Activated T-helper 1 cell treated with Interleukin-2 at 50 U/mL for 16 hours (primary cell): ENCODE results near the gene SLC44A4.
A peak's percentile ranks its signal among the peaks of the same experiment; 100 is the strongest.
"Not testable (repeated sequence)": the region's sequence is repeated elsewhere in the genome, so short reads cannot be mapped to it uniquely, and the experiment has no call there.

ENCODE experiments used
- DNase-seq: peaks from one replicate; pipeline ENCODE4 v3.0.0-alpha.2; 2020; ENCODE audit warnings: low read depth

Gene SLC44A4

GRCh38 chr6:31858707-31859106 lies 20.1 kb downstream of the SLC44A4 start:
- no peak for DNase-seq

- DNase-seq, result not testable (repeated sequence)
These were observed 21.0 kb downstream of the SLC44A4 start for GRCh38 chr6:31857774-31858173.

- DNase-seq, result not testable (repeated sequence)
These were observed 26.6 kb downstream of the SLC44A4 start for GRCh38 chr6:31851980-31852718.

- no peak for DNase-seq
These were observed 27.3 kb downstream of the SLC44A4 start for GRCh38 chr6:31851485-31851832.

GRCh38 chr6:31850765-31851484 lies 27.9 kb downstream of the SLC44A4 start:
- no peak for DNase-seq

- DNase-seq, result no peak
These were observed 31.4 kb downstream of the SLC44A4 start for GRCh38 chr6:31847276-31847978.

GRCh38 chr6:31844507-31844906 lies 34.3 kb downstream of the SLC44A4 start:
- DNase-seq, result no peak

GRCh38 chr6:31842053-31842452 lies 36.7 kb downstream of the SLC44A4 start:
- DNase-seq, result no peak

- DNase-seq, result not testable (repeated sequence)
These were observed 39.0 kb downstream of the SLC44A4 start for GRCh38 chr6:31839779-31840126.

GRCh38 chr6:31838968-31839367 lies 39.8 kb downstream of the SLC44A4 start:
- DNase-seq, result no peak

- not testable (repeated sequence) for DNase-seq
These were observed 40.7 kb downstream of the SLC44A4 start for GRCh38 chr6:31838114-31838553.

- DNase-seq, result no peak
These were observed 41.3 kb downstream of the SLC44A4 start for GRCh38 chr6:31837369-31838113.

- no peak for DNase-seq
These were observed 42.1 kb downstream of the SLC44A4 start for GRCh38 chr6:31836474-31837368.

GRCh38 chr6:31836047-31836473 lies 42.7 kb downstream of the SLC44A4 start:
- DNase-seq, result no peak

- peak; percentile 63 for DNase-seq
These were observed 44.2 kb downstream of the SLC44A4 start for GRCh38 chr6:31834367-31835250.

GRCh38 chr6:31831350-31832215 lies 47.2 kb downstream of the SLC44A4 start:
- DNase-seq, result no peak

GRCh38 chr6:31830886-31831335 lies 47.9 kb downstream of the SLC44A4 start:
- no peak for DNase-seq

- no peak for DNase-seq
These were observed 49.0 kb downstream of the SLC44A4 start for GRCh38 chr6:31829633-31830283.
